AG08395 (cell line): ENCODE measurements around the gene ADD1.
"Not testable (repeated sequence)": the region's sequence is repeated elsewhere in the genome, so short reads cannot be mapped to it uniquely, and the experiment has no call there.

Experiments used
- DNase-seq: peaks from one replicate; pipeline ENCODE4 v3.0.0; 2012; ENCODE audit warnings: mixed read lengths, low spot score

Gene ADD1

GRCh38 chr4:2944586-2945526, 101.2 kb downstream of the ADD1 start:
- DNase-seq, result no peak

DNA sequence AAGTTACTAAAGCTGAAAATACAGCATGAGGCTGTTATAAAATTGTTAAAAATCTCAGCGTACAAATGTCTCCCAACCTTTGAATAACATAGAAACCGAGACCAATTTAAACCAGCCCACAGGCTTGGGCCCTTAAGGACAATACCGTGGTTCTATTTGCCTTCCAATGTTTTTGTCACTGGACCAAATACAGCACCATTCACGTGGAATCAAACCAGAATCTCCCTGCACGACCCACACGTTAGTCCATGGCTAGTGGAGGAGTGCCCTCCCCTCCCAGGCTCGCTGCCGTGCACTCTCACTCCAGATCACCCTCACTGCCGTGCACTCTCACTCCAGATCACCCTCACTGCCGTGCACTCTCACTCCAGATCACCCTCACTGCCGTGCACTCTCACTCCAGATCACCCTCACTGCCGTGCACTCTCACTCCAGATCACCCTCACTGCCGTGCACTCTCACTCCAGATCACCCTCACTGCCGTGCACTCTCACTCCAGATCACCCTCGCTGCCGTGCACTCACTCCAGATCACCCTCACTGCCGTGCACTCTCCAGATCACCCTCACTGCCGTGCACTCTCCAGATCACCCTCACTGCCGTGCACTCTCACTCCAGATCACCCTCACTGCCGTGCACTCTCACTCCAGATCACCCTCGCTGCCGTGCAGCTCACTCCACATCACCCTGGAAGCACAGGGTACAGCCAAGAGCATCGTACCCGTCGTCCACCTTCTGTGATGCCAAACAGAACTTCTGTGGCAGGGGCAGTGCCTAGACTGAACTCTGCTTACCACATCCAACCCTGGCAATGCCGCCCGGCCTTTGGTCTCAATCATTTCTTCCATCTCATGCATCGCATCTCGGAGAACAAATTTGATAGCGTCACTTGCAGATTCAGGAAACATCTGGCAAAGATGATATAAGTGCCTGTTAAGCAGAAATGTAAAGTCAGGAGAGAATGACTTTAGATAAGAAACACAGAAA, 102.3 kb downstream of the ADD1 start:
- not testable (repeated sequence) for DNase-seq

- no peak for DNase-seq
Observed at GRCh38 chr4:2946812-2947600, 103.4 kb downstream of the ADD1 start.

- DNase-seq, result no peak
Observed at GRCh38 chr4:2947926-2948325, 104.3 kb downstream of the ADD1 start.

DNA sequence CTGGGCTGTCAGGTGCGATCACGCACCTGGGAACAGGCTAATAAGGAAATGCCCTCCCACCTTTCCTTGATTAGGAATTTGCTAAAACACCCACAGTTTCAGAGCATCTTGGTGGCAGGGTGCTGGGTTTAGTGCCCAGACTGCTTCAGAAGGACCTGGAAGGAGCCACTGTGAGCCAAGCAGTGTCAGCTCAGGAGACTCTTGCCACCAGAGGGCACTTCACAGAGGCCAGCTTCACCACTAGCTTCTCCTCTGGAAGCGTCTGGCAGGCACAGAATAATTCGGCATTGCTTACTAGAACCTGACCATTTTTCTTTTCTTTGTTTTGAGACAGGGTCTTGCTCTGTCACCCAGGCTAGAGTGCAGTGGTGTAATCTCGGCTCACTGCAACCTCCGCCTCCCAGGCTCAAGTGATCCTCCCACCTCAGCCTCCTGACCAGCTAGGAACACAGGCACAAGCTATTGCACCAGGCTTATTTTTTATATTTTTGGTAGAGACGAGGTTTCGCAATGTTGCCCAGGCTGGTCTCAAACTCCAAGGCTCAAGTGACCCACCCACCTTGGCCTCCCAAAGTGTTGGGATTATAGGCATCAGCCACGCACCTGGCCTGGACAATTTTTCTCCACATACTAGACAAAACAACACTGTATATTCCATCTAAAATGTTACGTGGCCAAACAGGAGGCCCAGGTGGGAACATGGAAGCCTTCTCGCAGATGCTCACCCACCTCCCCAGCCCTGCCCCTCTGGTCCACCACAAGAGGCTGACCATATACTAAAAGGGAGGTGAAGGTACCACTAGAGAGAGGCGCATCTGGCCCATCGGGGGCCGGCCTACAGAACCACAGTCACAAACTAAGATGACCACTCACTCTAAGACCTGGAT, 105.5 kb downstream of the ADD1 start:
- peak; percentile 52 for DNase-seq

GRCh38 chr4:2949782-2950125, 106.1 kb downstream of the ADD1 start:
- no peak for DNase-seq

- DNase-seq, result no peak
Observed at GRCh38 chr4:2950221-2950989, 106.8 kb downstream of the ADD1 start.

GRCh38 chr4:2953496-2953895, 109.9 kb downstream of the ADD1 start:
- no peak for DNase-seq

GRCh38 chr4:2954358-2955185, 110.9 kb downstream of the ADD1 start:
- no peak for DNase-seq

GRCh38 chr4:2955186-2956044, 111.8 kb downstream of the ADD1 start:
- DNase-seq, result not testable (repeated sequence)

DNA sequence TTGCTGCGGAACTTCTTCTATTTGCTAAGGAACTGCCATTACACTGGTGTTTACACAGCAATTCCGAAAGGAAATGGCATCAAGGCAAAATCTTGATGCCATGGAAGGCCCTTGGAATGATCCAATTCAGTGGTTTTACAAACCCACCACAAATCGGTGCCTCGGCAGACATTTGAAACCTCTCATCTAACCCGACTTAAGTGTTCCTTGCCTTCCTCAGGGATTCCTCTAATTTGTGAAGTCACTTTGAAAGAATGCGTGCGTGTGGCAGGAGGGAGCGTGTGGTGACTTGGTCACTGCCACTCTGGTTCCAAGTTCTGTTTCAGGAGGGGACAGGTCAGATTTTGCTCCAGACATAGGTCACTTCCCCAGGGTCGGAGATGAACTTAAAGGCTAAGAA, 114.8 kb downstream of the ADD1 start:
- peak; percentile 45 for DNase-seq

DNA sequence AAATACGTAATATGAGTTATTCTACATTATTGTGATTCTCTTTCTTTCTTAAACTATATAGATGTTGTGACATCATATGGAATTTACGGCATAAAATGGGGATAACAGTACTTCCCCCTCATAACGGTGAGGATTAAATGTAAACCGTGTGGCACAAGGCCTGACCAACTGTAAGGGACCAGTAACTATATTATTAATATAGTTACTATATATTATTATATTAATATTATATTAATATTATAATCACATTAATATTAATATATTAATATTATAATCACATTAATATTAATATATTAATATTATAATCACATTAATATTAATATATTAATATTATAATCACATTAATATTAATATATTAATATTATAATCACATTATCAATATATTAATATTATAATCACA, 116.8 kb downstream of the ADD1 start:
- DNase-seq, result not testable (repeated sequence)

GRCh38 chr4:2961421-2961810, 117.8 kb downstream of the ADD1 start:
- no peak for DNase-seq

DNA sequence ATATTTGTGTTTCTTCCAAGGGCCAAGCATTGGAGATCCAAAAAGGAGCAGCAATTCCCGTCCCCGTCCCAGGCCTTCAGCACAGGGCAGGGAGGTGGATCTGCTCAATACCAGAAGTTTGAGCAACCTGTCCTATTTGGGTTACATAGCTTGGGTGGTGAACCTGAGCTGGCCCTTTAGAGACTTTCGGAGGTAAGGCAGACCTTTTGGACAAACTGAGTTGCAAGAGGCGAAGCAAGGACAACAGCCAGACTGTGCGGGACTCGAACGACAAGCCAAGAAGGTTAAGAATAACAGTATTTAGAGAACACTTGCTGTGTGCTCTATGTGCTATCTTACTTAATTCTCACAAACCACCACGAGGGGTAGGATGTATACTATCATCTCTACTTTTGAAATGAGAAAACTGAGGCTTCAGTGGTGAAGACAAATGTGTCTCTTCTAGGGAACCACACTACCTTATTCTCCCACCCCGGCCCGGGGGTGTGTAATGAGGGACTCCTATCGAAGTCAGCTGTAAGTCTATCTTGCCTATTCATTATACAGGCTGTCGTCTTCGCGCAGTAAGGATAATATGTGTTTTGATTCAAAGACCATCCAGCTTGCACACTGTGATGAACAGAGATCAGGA, 118.3 kb downstream of the ADD1 start:
- no peak for DNase-seq

- peak; percentile 36 for DNase-seq
Observed at GRCh38 chr4:2962614-2963174, 119.0 kb downstream of the ADD1 start.

- DNase-seq, result peak; percentile 98
Observed at GRCh38 chr4:2963175-2963965, 119.7 kb downstream of the ADD1 start, which contains the start of the genes GRK4 and NOP14. GRK4 (plus strand) TSS chr4:2963571; CDS start chr4:2964071, 500 bp downstream. NOP14 (minus strand) TSS chr4:2963406; CDS start chr4:2963319, 87 bp downstream.
